ENCODE data around the gene CHD9NB. TPM values are rescaled to one million over a fixed set of nuclear protein-coding genes. Genes with fewer than 3 reads are reported as not detected.

CHD9NB gene
- total and polyA plus RNA-seq, 11 donors = 0.21 to 2.3 (median 0.65) TPM; not detected in 1

DNA sequence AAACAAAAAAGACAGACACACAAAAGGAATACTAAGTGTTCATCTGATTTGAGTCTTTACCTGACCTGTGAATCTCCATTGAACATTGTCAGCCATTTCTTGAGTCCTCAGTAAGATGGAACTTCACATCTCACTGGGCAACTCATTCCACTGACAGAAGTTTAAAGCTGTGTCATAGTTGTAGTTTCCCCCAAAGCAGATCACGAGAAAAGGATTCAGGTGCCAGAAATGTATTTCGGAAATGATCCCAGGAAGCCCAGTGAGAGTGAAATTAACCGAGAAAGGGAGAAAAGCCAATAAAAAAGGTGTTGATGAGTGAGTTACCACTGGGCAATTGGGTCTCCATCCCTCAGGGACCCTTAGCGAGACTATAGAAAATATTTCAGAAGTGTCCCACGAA lies 8.6 kb upstream of the CHD9NB start:
- no peaks in the 10 kb centered on the region for H3K9me3 ChIP-seq
- H3K27me3 ChIP-seq = no peaks in the 10 kb centered on the region
- no peaks in the 10 kb centered on the region for H3K36me3 ChIP-seq
- 88 to 94% (median 89%) methylated on average over 5 of the region's 5 CpGs for WGBS, 4 donors
- ATAC-seq (no peak), DNase-seq (no peak)
- peak overlapping the region in 5 of 12 donors; percentile 16 to 41 (median 23) for H3K27ac ChIP-seq
- intact Hi-C loops (cut with DNase I) = no loop called here
- no peak for TF ChIP-seq POLR2A (IDR thresholded peaks at IDR 0.05)
- no peak for TF ChIP-seq CTCF (IDR thresholded peaks at IDR 0.05)
- no peak overlapping the region for H3K4me3 ChIP-seq
- H3K4me1 ChIP-seq = peaks cover 5 to 74% (median 43%) of the 10 kb centered on the region in 12 donors

GRCh38 chr16:53059672-53060071 lies 7.0 kb upstream of the CHD9NB start:
- Histone ChIP-seq H3K27ac (peak overlapping the region in 1 of 12 donors; percentile 26), H3K9me3 (no peaks in the 10 kb centered on the region), H3K4me3 (no peak overlapping the region), H3K36me3 (no peaks in the 10 kb centered on the region), H3K27me3 (no peaks in the 10 kb centered on the region), H3K4me1 (peaks cover 0 to 68% (median 39%) of the 10 kb centered on the region in 12 donors)
- DNase-seq (no peak), ATAC-seq (no peak)
- intact Hi-C loops (cut with DNase I) = loop anchor here in 9 of 10 donors (5.0 to 10.0 kb wide), 8 partner anchors 33 to 445 kb away; partner anchors contain the start of gene AKTIP (in 1 of the 9)
- WGBS, 4 donors = 83 to 97% (median 95%) methylated on average over 7 of the region's 7 CpGs
- TF ChIP-seq POLR2A (IDR thresholded peaks at IDR 0.05) = no peak
- TF ChIP-seq CTCF (IDR thresholded peaks at IDR 0.05) = no peak

DNA sequence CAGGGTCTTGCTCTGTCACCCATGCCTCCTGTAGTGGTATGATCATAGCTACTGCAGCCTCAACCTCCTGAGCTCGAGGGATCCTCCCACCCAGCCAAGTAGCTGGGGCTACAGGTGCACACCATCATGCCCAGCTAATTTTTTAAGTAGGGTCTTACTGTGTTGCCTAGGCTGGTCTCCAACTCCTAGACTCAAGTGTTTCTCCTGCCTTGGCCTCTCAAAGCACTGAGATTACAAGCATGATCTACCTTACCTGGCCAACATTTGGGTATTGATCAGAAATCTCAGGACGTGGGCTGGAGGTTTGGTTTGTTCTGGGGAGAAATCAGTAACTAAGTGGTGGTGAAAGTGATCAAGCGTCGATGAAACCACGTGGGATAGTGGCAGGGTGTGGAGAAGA lies 6.2 kb upstream of the CHD9NB start:
- intact Hi-C loops (cut with DNase I) = loop anchor here in 9 of 10 donors (5.0 to 10.0 kb wide), 8 partner anchors 33 to 446 kb away; partner anchors contain the start of gene AKTIP (in 1 of the 9)
- 90 to 93% (median 92%) methylated on average over 5 of the region's 5 CpGs for WGBS, 4 donors
- ATAC-seq (no peak), DNase-seq (no peak)
- Histone ChIP-seq H3K9me3 (no peaks in the 10 kb centered on the region), H3K4me3 (no peak overlapping the region), H3K36me3 (no peaks in the 10 kb centered on the region), H3K4me1 (peaks cover 0 to 61% (median 43%) of the 10 kb centered on the region in 12 donors), H3K27ac (peak overlapping the region in 1 of 12 donors; percentile 26), H3K27me3 (no peaks in the 10 kb centered on the region)
- no peak for TF ChIP-seq CTCF (IDR thresholded peaks at IDR 0.05)
- no peak for TF ChIP-seq POLR2A (IDR thresholded peaks at IDR 0.05)

DNA sequence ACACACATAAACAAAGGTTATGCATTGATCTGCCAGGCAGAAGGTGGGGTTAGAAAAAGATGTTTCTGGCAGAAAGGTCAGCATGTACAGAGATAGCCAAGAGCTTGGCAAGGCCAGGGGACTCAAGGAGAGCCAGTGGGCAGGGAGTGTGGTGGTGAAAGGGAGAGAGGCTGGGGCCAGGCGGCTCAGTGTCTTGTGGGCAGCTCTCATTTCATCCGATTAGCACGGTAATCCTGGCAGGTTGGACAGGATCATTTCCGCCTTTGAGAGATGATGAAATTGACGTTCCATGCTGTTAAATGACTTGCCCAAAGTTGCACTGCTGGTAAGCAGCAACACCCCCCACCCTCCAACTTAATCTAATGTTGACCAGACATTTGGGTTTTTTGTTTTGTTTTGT lies 5.7 kb upstream of the CHD9NB start:
- Histone ChIP-seq H3K4me3 (no peak overlapping the region), H3K9me3 (no peaks in the 10 kb centered on the region), H3K4me1 (peaks cover 0 to 57% (median 43%) of the 10 kb centered on the region in 12 donors), H3K27me3 (no peaks in the 10 kb centered on the region), H3K27ac (peak overlapping the region in 1 of 12 donors; percentile 26), H3K36me3 (no peaks in the 10 kb centered on the region)
- DNase-seq = no peak
- ATAC-seq = no peak
- TF ChIP-seq CTCF (IDR thresholded peaks at IDR 0.05) (no peak), POLR2A (IDR thresholded peaks at IDR 0.05) (no peak)
- intact Hi-C loops (cut with DNase I) = loop anchor here in 9 of 10 donors (5.0 to 10.0 kb wide), 8 partner anchors 34 to 446 kb away; partner anchors contain the start of gene AKTIP (in 1 of the 9)
- 80 to 90% (median 83%) methylated on average over 5 of the region's 5 CpGs for WGBS, 4 donors
